ENCODE measurements around the gene CD47. TPM values are rescaled to one million over a fixed set of nuclear protein-coding genes. Genes with fewer than 3 reads are reported as not detected.

Gene CD47
- total RNA-seq, 2 experiments from 2014 or later, result 88.7 to 91.6 TPM

DNA sequence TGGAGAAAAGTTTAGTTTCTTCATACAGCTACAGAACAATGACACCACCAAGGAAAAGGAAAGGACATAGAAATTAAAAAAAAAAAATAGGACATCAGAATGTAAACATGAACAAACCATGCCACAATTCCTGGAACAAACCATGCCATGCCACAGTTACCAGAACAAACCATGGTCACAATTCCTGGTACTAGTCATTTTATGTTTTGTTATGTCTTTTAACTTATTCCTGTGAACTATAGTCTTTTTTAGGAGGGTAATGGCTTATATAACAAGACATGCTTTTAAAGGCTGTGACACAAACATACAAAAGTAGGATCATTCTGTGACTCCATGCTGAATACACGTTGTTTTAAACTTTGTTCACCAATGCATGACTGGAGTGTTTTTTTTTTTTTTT is 42.8 kb downstream of the CD47 start:
- H3K36me3 Mint-ChIP-seq (ENCODE audit: low read depth), result peaks cover 50% of the 10 kb centered on the region
- ChIA-PET CTCF (no interaction called here), POLR2A (no interaction called here)
- peak overlapping the region; percentile 76 for H3K27ac Mint-ChIP-seq
- TF ChIP-seq, protein P1, sequence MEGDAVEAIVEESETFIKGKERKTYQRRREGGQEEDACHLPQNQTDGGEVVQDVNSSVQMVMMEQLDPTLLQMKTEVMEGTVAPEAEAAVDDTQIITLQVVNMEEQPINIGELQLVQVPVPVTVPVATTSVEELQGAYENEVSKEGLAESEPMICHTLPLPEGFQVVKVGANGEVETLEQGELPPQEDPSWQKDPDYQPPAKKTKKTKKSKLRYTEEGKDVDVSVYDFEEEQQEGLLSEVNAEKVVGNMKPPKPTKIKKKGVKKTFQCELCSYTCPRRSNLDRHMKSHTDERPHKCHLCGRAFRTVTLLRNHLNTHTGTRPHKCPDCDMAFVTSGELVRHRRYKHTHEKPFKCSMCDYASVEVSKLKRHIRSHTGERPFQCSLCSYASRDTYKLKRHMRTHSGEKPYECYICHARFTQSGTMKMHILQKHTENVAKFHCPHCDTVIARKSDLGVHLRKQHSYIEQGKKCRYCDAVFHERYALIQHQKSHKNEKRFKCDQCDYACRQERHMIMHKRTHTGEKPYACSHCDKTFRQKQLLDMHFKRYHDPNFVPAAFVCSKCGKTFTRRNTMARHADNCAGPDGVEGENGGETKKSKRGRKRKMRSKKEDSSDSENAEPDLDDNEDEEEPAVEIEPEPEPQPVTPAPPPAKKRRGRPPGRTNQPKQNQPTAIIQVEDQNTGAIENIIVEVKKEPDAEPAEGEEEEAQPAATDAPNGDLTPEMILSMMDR (IDR thresholded peaks at IDR 0.05), result no peak
- H3K4me1 Mint-ChIP-seq (ENCODE audit: low read depth), result peaks cover 28% of the 10 kb centered on the region
- H3K4me3 Mint-ChIP-seq, result no peak overlapping the region
- H3K9me3 Mint-ChIP-seq, result peaks cover 2% of the 10 kb centered on the region
- DNase-seq, result no peak
- intact Hi-C loops (cut with micrococcal nuclease), result no loop called here
- no peak for ATAC-seq
- H3K27me3 Mint-ChIP-seq, result no peaks in the 10 kb centered on the region

DNA sequence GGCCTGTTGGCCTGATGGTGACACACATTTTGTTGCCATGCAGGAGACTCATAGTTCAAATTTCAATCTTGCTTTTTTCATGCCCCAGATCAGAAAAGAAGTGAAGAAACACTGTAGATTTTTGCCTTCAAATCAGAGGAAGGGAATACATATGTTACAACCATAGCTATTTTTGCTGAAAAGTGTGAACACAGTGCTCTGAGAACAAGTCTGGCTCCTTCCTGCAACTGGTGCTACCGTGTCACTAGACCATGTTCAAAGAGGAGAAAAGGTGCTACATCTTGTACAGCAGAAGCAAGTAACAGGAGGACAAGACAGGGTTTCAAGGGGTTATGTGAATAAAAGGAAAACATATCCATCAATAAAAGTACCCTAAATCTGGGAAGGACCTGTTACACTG is 44.6 kb downstream of the CD47 start:
- intact Hi-C loops (cut with micrococcal nuclease), result no loop called here
- POLR2A ChIA-PET, result interaction anchor here (0.5 kb wide), 1 partner anchor 12 kb away, joined by 4 read pairs; no protein-coding TSS in a partner anchor
- DNase-seq, result no peak
- no peak for ATAC-seq
- CTCF ChIA-PET, result interaction anchor here (0.9 kb wide), 1 partner anchor 12 kb away, joined by 3 read pairs; no protein-coding TSS in a partner anchor
- Mint-ChIP-seq H3K27me3 (no peaks in the 10 kb centered on the region), H3K36me3 (ENCODE audit: low read depth) (peaks cover 48% of the 10 kb centered on the region), H3K9me3 (peaks cover 2% of the 10 kb centered on the region), H3K4me1 (ENCODE audit: low read depth) (peaks cover 25% of the 10 kb centered on the region), H3K4me3 (no peak overlapping the region), H3K27ac (peak overlapping the region; percentile 1)
- TF ChIP-seq, protein P1 (IDR thresholded peaks at IDR 0.05), result no peak

DNA sequence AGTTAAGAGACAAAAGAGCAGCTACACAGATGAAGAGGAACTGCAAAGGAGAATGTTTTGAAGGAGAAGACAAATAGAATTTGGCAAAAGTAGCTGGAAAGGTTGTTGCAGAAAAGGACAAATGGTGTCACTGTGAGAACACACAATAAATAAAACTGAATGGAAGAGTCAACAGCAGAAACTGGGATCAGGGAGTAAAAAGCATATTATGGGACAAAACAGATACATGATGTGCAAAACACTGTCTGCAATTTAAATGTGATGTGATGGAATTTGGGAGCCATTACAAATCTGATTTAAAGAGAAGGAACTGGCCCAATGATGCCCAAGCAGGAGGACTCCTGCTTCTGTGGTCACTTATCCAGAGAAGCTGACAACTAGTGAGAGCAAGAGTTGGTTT is 46.1 kb downstream of the CD47 start:
- TF ChIP-seq, protein P1 (IDR thresholded peaks at IDR 0.05), result no peak
- intact Hi-C loops (cut with micrococcal nuclease), result no loop called here
- peaks cover 2% of the 10 kb centered on the region for H3K9me3 Mint-ChIP-seq
- H3K27me3 Mint-ChIP-seq, result no peaks in the 10 kb centered on the region
- H3K36me3 Mint-ChIP-seq (ENCODE audit: low read depth), result peaks cover 40% of the 10 kb centered on the region
- ATAC-seq (no peak), DNase-seq (no peak)
- POLR2A ChIA-PET, result interaction anchor here (1.3 kb wide), 1 partner anchor 9 kb away, joined by 3 read pairs; no protein-coding TSS in a partner anchor
- CTCF ChIA-PET, result interaction anchor here (0.9 to 2.1 kb wide), 4 partner anchors 11 to 117 kb away, joined by 3 to 9 read pairs (median 4); no protein-coding TSS in a partner anchor
- H3K4me1 Mint-ChIP-seq (ENCODE audit: low read depth), result peaks cover 25% of the 10 kb centered on the region
- peak overlapping the region; percentile 13 for H3K27ac Mint-ChIP-seq
- H3K4me3 Mint-ChIP-seq, result no peak overlapping the region

DNA sequence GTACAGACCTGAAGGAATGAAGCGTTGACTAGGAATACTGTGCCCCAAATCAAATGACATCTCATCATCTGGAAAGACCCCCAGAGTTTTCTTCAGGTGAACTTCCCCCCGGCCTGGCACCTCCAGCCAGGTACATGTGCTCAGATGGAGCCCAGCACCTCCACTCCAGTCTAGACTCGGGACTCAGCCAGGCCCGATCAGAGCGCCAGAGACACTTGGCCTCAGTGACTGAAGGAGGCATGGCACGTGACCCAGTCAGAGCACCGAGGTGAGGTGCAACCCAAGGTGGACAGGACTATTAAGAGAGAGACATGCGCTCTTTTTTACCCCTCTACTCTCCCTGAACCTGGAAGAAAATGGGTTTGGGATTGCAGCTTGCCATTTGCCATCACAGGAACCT is 48.5 kb downstream of the CD47 start:
- TF ChIP-seq, protein P1 (IDR thresholded peaks at IDR 0.05), result no peak
- CTCF ChIA-PET, result interaction anchor here (1.2 kb wide), 2 partner anchors 31 to 114 kb away, joined by 4 read pairs; no protein-coding TSS in a partner anchor
- Mint-ChIP-seq H3K4me1 (ENCODE audit: low read depth) (peaks cover 13% of the 10 kb centered on the region), H3K27me3 (no peaks in the 10 kb centered on the region), H3K36me3 (ENCODE audit: low read depth) (peaks cover 31% of the 10 kb centered on the region), H3K27ac (peak overlapping the region; percentile 25), H3K4me3 (no peak overlapping the region), H3K9me3 (no peaks in the 10 kb centered on the region)
- POLR2A ChIA-PET, result interaction anchor here (0.6 to 1.9 kb wide), 3 partner anchors 11 to 225 kb away, joined by 3 to 7 read pairs (median 3); no protein-coding TSS in a partner anchor
- no peak for DNase-seq
- ATAC-seq, result no peak
- intact Hi-C loops (cut with micrococcal nuclease), result no loop called here

DNA sequence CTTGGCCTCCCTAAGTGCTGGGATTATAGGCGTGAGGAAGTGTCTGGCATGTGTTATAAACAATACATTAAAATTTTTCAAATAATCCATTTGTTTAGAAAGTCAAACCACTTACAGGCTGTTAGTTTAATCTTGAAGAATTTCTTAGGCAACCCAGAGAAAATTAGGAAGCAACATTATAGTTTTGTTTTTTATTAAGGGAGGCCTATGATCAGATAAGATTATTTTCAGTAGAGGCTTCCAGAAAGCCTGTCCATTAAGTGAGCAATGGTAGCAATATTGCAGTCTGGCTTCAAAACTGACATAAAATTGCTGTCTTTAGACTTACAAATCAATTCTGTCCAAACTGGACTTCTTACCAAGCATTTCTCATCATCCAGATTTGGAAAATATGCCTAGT is 49.6 kb downstream of the CD47 start:
- TF ChIP-seq, protein P1 (IDR thresholded peaks at IDR 0.05), result no peak
- no peaks in the 10 kb centered on the region for H3K9me3 Mint-ChIP-seq
- H3K27ac Mint-ChIP-seq, result no peak overlapping the region
- ChIA-PET CTCF (interaction anchor here (1.2 kb wide), 1 partner anchor 113 kb away, joined by 4 read pairs; no protein-coding TSS in a partner anchor), POLR2A (interaction anchor here (0.6 to 1.9 kb wide), 2 partner anchors 12 to 115 kb away, joined by 3 to 7 read pairs; no protein-coding TSS in a partner anchor)
- no peak for ATAC-seq
- peaks cover 23% of the 10 kb centered on the region for H3K36me3 Mint-ChIP-seq (ENCODE audit: low read depth)
- peaks cover 10% of the 10 kb centered on the region for H3K4me1 Mint-ChIP-seq (ENCODE audit: low read depth)
- intact Hi-C loops (cut with micrococcal nuclease), result no loop called here
- H3K27me3 Mint-ChIP-seq, result no peaks in the 10 kb centered on the region
- H3K4me3 Mint-ChIP-seq, result no peak overlapping the region
- no peak for DNase-seq

All from activated CD8-positive, alpha-beta T cell treated with anti-CD3 and anti-CD28 coated beads for 36 hours (primary cell).